ENCODE results near the gene TF. TPM values are rescaled to one million over a fixed set of nuclear protein-coding genes. Genes with fewer than 3 reads are reported as not detected.

The TF gene
- total RNA-seq, 2 experiments from 2014 or later, result 0.15 to 0.25 TPM

GRCh38 chr3:133781570-133781969, 35.4 kb downstream of the TF start:
- ChIA-PET POLR2A (interaction anchor here (0.6 to 0.8 kb wide), 3 partner anchors 9 to 13 kb away, joined by 3 to 4 read pairs (median 3); no protein-coding TSS in a partner anchor), CTCF (ENCODE audit: unreplicated experiment) (no interaction called here)
- H3K36me3 ChIP-seq (ENCODE audit: insufficient read depth, low read length), result no peaks in the 10 kb centered on the region
- intact Hi-C loops (cut with micrococcal nuclease; ENCODE audit: unreplicated experiment), result no loop called here
- no peak overlapping the region for H3K4me3 ChIP-seq (ENCODE audit: low read depth, low read length, poor library complexity, severe bottlenecking)
- H3K4me2 ChIP-seq (ENCODE audit: low read length), result no peak overlapping the region
- DNase-seq (ENCODE audit: low spot score), result no peak
- H3K27ac ChIP-seq (ENCODE audit: low read depth, low read length, poor library complexity, severe bottlenecking), result no peak overlapping the region
- no peaks in the 10 kb centered on the region for H3K9me3 ChIP-seq (ENCODE audit: low read length)
- BruUV-seq (replicated peaks), result no TSS peak
- H3K9me2 ChIP-seq (ENCODE audit: insufficient read depth, low read length), result no peaks in the 10 kb centered on the region
- H2AFZ ChIP-seq (ENCODE audit: low read length), result no peak overlapping the region
- H3K79me2 ChIP-seq (ENCODE audit: insufficient read depth, low read depth, low read length), result no peaks in the 10 kb centered on the region
- H4K20me1 ChIP-seq (ENCODE audit: insufficient read depth, low read length), result no peaks in the 10 kb centered on the region
- TF ChIP-seq EZH2phosphoT487 (IDR thresholded peaks at IDR 0.05; ENCODE audit: borderline replicate concordance, low read depth, low read length) (no peak), CTCF (conservative IDR thresholded peaks at IDR 0.05; ENCODE audit: low read length) (no peak)
- no peaks in the 10 kb centered on the region for H3K4me1 ChIP-seq (ENCODE audit: insufficient read depth, low read length, poor library complexity, severe bottlenecking)

GRCh38 chr3:133782454-133782853, 36.3 kb downstream of the TF start:
- Histone ChIP-seq H4K20me1 (ENCODE audit: insufficient read depth, low read length) (no peaks in the 10 kb centered on the region), H3K4me2 (ENCODE audit: low read length) (no peak overlapping the region), H3K4me1 (ENCODE audit: insufficient read depth, low read length, poor library complexity, severe bottlenecking) (no peaks in the 10 kb centered on the region), H2AFZ (ENCODE audit: low read length) (no peak overlapping the region), H3K27ac (ENCODE audit: low read depth, low read length, poor library complexity, severe bottlenecking) (no peak overlapping the region), H3K9me2 (ENCODE audit: insufficient read depth, low read length) (no peaks in the 10 kb centered on the region), H3K4me3 (ENCODE audit: low read depth, low read length, poor library complexity, severe bottlenecking) (no peak overlapping the region), H3K36me3 (ENCODE audit: insufficient read depth, low read length) (no peaks in the 10 kb centered on the region), H3K9me3 (ENCODE audit: low read length) (no peaks in the 10 kb centered on the region), H3K79me2 (ENCODE audit: insufficient read depth, low read depth, low read length) (no peaks in the 10 kb centered on the region)
- no peak for DNase-seq (ENCODE audit: low spot score)
- TF ChIP-seq EZH2phosphoT487 (IDR thresholded peaks at IDR 0.05; ENCODE audit: borderline replicate concordance, low read depth, low read length), result no peak
- TF ChIP-seq CTCF (conservative IDR thresholded peaks at IDR 0.05; ENCODE audit: low read length), result no peak
- POLR2A ChIA-PET, result no interaction called here
- BruUV-seq (replicated peaks), result no TSS peak
- CTCF ChIA-PET (ENCODE audit: unreplicated experiment), result no interaction called here
- intact Hi-C loops (cut with micrococcal nuclease; ENCODE audit: unreplicated experiment), result no loop called here

GRCh38 chr3:133783762-133784161, 37.6 kb downstream of the TF start:
- Histone ChIP-seq H3K4me1 (ENCODE audit: insufficient read depth, low read length, poor library complexity, severe bottlenecking) (no peaks in the 10 kb centered on the region), H3K4me3 (ENCODE audit: low read depth, low read length, poor library complexity, severe bottlenecking) (no peak overlapping the region), H3K27ac (ENCODE audit: low read depth, low read length, poor library complexity, severe bottlenecking) (no peak overlapping the region), H2AFZ (ENCODE audit: low read length) (no peak overlapping the region), H3K9me3 (ENCODE audit: low read length) (no peaks in the 10 kb centered on the region), H4K20me1 (ENCODE audit: insufficient read depth, low read length) (no peaks in the 10 kb centered on the region), H3K9me2 (ENCODE audit: insufficient read depth, low read length) (no peaks in the 10 kb centered on the region), H3K4me2 (ENCODE audit: low read length) (no peak overlapping the region), H3K79me2 (ENCODE audit: insufficient read depth, low read depth, low read length) (no peaks in the 10 kb centered on the region), H3K36me3 (ENCODE audit: insufficient read depth, low read length) (no peaks in the 10 kb centered on the region)
- BruUV-seq (replicated peaks), result no TSS peak
- no peak for TF ChIP-seq CTCF (conservative IDR thresholded peaks at IDR 0.05; ENCODE audit: low read length)
- POLR2A ChIA-PET, result interaction anchor here (1.1 kb wide), 1 partner anchor 36 kb away, joined by 4 read pairs; no protein-coding TSS in a partner anchor
- CTCF ChIA-PET (ENCODE audit: unreplicated experiment), result no interaction called here
- intact Hi-C loops (cut with micrococcal nuclease; ENCODE audit: unreplicated experiment), result no loop called here
- DNase-seq (ENCODE audit: low spot score), result no peak
